Measurements from ENCODE around the gene FCHSD1.

Gene FCHSD1

DNA sequence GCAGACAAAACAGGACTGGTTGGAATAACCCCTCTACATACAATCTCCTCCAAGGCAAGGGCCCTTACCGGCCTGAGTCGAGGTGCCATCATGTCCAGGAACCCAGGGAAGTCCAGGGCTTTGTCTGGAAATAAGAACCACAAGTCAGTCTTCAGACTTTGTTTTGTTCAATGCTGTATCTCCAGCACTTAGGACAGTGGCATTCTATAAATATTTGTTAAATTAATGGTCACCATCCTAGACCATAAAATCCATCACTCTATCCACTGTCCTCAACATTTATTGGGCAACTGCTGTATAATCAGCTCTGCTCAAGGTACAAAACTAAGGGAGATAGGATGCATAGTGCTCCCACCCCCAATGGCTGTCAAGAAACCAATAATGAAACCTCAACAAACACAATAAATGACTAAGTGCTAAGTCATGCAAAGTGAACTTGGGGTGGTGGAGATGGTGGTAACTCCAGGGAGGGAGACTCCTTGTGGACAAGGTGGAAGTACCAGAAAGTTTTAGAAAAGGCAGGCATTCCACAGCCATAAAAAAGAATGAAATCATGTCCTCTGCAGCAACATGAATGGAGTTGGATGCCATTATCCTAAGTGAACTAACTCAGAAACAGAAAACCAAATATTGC, 9.5 kb downstream of the FCHSD1 start:
- peak; percentile 60 for DNase-seq (ENCODE audit: low read depth)

DNA sequence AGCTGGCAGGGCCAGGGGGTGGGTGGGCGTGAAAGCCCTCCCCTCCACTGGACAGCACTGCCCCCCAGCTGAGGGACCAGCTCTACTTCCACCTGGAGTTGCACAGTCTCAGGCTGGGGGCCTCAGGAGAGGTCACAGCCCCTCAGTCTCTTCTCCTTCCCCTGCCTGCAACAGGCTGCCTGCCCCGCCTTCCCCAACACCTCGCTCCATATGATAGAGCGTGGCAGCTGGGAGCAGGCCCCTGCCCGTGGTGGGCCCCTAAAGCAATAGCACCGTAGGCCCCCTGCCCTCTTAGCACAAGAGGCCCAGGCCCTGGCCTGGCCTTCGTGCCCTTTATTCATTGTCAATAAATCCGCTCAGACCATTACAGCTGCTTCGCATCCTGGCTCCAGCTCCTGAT, 10.5 kb downstream of the FCHSD1 start:
- no peak for DNase-seq (ENCODE audit: low read depth)

DNA sequence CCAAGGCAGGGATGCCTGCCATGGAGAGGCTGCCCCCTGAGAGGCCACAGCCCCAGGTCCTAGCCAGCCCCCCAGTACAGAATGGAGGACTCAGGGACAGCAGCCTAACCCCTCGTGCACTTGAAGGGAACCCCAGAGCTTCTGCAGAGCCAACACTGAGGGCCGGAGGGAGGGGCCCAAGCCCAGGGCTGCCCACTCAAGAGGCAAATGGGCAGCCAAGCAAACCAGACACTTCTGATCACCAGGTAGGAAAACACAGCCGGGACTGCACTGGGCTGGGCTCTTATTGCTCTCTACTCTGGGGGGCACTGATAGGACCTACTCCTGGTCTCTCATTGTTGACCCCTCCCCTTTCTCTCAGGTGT, 11.2 kb downstream of the FCHSD1 start:
- DNase-seq (ENCODE audit: low read depth) = no peak

DNA sequence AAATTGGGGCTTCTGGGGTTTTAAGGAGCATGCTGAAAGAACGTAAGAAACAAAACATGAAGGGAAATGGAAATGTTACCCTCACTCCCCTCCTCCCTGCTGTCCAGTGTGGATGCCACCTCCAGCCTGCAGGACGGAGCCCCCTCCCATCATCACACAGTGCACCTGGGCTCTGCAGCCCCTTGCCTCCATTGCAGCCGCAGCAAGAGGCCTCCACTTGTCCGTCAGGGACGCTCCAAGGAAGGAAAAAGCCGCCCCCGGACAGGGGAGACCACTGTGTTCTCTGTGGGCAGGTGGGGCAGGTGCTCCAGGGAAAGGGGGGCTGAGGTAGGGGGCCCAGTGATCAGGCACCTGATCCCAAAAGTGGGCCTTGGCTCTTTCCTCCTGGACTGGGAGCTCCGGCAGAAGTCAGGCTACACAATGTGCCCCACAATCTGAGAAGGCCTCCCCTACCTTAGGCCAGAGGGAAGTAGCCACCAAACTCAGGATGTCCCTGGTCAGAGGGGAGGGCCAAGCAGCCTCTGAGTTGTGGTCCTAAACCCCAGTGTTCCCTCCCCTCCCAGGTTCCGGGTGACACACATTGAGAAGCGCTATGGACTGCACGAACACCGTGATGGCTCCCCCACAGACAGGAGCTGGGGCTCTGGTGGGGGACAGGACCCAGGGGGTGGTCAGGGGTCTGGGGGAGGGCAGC, 11.7 kb downstream of the FCHSD1 start:
- DNase-seq (ENCODE audit: low read depth) = no peak

DNA sequence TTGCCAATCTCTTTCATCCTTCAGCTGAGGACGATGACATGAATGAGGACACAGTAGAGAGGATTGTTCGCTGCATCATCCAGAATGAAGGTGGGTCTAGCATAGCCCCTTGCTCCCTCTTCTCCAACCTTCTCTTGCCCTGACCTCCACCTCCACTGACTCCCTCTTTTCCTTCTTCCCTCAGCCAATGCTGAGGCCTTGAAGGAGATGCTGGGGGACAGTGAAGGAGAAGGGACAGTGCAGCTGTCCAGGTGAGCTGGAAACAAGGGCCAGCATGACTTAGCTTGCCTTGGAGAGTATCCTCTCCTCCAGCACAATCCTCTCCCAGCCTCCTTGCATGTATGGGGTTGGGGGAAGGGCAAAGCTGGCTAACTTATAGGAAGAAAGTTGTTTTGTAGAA, 12.4 kb downstream of the FCHSD1 start:
- DNase-seq (ENCODE audit: low read depth) = no peak

DNA sequence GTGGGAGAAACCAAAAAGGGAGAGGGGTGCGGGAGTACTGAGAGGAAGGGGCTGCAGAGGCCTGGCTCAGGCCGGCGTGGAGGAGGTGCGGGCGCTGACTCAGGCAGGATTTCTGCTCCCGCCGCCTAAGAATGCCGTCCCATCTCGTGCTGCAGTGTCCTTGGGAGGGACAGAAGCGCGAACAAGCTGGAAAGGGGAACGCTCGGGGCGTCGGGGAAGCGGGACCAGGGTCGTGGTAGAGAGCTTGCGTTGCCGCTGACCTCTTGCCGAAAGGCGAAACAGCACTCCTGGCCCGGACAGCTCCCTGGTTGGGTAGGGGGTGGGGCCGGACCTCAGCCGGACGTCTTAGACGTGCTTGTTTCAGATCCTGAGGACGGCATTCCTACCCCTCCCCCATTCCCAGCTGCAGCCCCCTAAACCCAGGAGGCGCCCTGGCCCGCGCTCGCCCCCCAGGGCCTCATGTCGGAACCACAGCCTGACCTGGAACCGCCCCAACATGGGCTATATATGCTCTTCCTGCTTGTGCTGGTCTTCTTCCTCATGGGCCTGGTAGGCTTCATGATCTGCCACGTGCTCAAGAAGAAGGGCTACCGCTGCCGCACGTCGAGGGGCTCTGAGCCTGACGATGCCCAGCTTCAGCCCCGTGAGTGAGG, 13.3 kb downstream of the FCHSD1 start:
- DNase-seq (ENCODE audit: low read depth) = no peak

DNA sequence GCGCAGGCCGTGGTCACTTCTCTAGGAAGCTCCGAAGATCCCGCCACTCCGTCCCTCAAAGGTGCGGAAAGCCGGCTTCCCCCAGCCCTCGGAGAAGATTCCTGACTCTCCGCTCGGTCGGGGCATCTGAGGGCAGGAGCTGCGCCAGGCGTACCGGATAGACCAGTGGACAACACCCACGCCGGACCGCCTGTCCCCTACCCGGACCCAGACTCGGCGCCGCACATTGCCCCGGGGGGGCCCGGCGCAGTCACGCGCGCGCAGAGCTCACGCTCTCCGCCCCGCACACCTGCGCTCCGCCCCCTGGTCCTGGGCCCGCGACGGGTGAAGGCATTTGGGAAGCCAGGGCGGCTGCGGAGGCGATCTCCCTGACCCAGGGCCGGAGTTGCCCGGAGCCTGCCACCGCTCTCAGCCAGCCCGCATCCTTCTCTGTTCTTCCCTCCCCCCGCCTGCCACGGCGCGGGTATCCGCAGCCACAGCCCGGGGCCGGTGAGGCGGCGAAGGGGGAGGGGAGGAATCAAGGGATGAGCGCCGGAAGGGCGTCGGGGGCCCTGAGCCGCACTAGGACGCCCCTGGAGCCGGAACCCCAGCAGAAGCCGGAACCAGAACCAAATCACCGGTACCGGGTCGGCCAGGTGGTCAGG, 14.0 kb downstream of the FCHSD1 start:
- DNase-seq (ENCODE audit: low read depth) = no peak

DNA sequence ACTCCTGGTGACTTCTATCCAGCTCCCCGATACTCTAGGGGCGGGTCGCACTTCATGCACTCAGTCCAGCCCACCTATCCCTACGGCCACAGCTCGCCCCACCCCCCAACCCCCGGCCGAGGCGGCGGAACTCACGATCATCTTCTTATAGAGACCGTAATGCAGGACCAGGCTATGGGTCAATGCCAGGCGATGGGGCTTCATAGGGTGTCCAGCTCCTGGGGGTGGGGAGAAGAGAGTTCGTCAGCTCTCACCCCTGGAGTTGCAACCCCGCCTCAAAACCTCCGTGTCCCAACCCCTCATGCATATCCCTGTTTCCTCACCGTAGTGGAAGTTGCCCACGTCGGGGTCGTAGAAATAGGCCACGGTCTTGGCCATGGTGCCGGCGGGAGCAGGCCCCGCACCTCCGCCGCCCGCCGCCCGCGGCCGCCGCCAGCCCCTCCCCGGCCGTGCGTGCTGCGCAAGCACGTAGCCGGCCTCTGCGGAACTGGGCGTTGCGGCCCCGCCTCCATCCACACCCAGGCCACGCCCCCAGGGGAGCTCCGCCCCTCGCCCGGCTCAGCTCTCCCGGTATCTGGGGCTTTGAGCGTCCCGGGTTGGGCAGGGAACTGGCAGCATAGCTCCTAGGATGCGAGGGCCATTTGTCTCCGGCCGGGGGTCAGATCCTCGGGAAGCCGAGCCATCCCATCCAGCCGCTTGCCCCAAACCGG, 14.7 kb downstream of the FCHSD1 start, which contains the start of the genes HDAC3 and RELL2:
Gene HDAC3, minus strand, starts transcription at position 437 of the 710 bp plus-strand sequence. Its CDS starts 59 bp downstream, at position 378.
Gene RELL2, plus strand, starts transcription at position 585 of the 710 bp plus-strand sequence. CDS start 1,229 bp downstream, outside the sequence.
- peak; percentile 66 for DNase-seq (ENCODE audit: low read depth)

DNA sequence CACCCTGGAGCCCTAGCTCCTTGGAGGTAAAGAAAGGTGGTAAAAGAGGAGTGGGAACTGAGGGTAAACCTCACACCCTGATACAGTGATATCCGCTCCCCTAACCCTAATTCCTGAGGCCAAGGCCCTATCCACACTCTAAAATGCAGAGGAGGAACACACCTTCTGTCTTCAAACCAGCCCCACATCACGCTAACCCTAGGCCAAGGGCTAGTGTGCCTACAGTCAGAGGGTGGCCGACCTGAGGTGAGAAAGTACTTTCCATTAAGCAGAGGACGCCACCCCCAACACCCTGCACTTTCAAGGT, 15.2 kb downstream of the FCHSD1 start:
- DNase-seq (ENCODE audit: low read depth) = no peak

DNA sequence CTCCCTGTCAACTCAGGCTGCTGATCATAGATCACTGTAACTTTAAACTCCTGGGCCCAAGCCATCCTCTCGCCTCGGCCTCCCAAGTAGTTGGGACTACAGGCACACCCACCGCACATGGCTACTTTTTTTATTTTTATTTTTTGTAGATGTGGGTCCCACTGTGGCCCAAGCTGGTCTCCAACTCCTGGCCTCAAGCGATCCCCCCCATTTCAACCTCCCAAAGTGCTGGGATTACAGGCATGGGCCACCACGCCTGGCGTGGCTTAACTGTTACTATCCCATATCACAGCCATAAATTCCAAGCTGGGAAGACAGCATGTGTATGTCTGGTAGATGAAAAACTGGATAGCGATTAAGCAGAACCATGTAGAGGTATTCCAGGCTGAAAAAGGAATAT, 15.6 kb downstream of the FCHSD1 start:
- no peak for DNase-seq (ENCODE audit: low read depth)

DNA sequence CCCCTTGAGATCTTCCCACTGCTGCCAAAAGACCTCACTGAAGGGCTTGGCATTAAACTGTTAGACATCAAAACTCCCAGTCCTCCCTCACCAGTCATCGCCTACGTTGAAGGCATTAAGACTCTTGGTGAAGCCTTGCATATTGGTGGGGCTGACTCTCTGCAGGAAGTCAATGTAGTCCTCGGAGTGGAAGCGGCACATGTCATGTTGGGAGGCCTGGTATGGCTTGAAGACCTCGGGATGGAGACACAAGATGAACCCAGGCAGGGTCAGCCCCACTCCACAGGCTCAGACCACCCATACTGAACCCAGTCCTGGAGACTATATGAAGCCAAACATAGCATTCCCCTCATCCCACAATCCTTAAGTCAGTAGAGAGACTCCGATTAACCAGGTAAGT, 16.5 kb downstream of the FCHSD1 start:
- no peak for DNase-seq (ENCODE audit: low read depth)

DNA sequence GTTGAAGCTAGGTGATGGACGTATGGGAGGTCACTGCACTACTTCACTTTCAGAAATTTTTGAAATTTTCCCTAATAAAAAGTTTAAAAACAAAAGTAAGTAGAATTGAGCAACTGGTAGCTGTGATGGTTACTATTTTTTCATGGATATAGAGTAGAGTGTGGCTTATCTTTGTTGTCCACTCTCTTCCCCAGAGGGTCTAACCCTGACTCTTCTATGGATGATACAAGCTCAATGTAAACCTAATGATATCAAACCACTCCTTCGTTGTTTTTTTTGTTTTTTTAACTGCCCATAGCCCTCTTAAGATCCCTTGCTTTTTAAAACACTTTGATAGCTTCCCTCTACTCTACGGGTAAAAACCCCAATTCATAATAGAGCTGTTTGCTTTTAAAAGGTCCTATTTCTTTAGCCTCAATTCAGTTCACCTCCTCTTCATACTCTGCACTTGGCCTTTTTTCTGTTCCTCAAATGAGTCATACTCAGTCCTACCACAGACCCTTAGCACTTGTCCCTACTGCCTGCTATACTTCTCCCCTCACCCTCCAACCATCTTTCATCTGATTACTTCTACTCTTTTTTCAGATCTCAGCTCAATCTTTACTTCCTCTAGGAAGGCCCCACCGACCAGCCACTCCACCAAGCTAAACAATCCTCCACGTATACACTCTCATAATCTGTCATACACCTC, 17.2 kb downstream of the FCHSD1 start:
- no peak for DNase-seq (ENCODE audit: low read depth)

DNA sequence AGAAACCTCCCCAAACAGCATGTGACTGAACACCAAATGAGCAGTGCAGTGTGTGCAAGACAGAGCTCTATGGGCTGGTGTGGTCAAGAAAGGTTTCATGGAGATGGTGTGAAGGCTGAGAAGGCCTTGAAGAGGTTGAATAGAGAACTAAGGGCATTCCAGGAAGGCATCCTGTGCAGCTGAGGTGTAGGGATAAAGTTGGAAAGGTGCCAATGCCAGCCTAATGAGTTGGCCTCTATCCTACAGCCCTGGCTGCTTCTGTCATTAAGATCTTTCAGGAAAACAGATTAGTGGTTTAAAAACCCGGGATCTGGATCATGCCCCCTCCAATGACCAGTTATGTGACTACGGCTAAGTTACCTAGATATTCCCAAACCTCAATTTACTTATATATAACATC, 18.6 kb downstream of the FCHSD1 start:
- DNase-seq (ENCODE audit: low read depth) = no peak

DNA sequence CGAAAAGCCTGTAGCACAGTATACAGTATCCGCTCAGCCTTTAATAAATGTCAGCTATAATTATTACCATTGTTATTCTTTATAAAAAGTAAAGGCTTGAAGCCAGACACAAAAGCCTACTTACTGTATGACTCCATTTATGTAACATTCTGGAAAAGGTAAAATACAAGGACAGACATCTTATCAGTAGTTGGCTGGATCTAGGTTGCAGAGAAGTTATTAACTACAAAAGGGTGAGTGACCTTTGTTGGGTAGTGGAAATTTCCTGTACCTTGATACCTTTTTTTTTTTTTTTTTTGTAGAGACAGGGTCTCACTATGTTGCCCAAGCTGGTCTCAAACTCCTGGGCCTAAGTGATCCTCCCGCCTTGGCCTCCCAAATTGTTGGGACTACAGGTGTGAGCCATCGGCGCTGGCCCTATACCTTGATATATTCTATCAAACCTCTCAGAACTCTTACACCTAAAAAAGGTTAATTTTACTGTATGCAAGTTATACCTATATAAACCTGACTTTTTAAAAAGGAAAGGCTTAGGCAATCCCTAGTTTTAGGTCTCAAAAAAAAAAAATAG, 20.6 kb downstream of the FCHSD1 start:
- DNase-seq (ENCODE audit: low read depth) = no peak

DNA sequence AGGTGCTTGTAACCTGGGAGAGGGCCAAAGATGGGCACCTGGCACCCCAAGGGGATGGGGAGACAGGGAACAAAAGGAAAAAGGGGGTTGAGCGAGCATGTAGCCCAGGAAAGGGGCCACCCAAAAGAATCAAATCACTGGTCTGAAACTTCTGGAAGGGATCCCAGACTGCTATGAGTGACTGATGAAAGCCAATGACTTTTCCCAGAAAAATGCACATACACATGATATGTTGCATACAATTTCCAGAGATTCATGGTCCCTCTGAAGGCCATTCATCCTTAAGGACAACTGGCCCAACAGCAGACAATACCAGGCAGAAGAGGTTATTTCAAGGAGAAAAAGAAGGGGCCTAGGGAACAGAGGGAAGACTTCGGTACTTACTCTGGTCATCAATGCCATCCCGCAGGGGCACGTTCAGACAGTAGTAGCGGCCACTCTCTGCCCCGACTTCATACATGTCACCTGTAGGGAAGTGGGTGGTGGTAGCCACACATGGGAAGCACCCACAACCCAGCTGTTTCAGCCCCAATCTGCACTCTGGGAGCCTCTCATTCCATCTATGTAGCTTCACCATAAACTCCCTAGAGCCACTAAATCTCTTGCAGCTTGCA, 22.9 kb downstream of the FCHSD1 start:
- no peak for DNase-seq (ENCODE audit: low read depth)

DNA sequence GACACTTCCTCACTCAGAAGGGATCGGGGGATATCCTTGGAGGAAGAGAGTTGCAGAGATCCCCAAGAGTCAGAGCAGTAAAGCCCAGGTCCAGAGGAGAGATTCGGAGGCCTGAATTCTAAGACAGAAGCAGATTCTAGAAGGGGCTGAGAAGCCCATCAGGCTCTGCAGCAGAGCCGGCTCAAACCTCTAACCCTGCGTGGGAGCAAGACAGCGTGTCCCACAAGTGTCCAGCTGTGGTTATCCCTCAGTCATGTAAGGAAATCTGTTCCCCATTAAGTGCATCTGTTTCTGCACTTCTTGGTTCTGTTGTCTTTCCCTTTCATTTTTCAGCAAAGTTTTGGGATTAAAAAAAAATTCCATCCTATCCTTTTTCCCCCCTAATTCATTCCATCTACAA, 27.6 kb downstream of the FCHSD1 start:
- no peak for DNase-seq (ENCODE audit: low read depth)

DNA sequence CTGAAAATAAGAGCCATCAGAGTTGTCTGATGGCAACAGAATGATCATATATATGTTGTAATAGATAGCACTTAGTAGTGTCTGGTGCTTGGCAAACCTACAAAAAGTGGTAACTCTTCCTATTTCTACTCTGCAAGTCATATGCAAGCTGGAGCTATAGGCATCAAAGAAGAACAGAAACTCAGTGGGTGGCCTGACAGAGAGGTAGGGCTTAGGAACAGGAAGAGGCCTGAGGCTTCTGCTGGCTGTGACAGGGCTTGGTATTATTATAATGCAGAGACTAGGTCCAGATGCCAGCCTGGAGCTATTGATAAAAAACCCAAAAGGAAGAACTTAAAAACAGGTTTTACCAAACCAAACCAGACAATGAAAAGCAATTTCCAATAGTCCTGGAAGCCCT, 28.0 kb downstream of the FCHSD1 start:
- no peak for DNase-seq (ENCODE audit: low read depth)

DNA sequence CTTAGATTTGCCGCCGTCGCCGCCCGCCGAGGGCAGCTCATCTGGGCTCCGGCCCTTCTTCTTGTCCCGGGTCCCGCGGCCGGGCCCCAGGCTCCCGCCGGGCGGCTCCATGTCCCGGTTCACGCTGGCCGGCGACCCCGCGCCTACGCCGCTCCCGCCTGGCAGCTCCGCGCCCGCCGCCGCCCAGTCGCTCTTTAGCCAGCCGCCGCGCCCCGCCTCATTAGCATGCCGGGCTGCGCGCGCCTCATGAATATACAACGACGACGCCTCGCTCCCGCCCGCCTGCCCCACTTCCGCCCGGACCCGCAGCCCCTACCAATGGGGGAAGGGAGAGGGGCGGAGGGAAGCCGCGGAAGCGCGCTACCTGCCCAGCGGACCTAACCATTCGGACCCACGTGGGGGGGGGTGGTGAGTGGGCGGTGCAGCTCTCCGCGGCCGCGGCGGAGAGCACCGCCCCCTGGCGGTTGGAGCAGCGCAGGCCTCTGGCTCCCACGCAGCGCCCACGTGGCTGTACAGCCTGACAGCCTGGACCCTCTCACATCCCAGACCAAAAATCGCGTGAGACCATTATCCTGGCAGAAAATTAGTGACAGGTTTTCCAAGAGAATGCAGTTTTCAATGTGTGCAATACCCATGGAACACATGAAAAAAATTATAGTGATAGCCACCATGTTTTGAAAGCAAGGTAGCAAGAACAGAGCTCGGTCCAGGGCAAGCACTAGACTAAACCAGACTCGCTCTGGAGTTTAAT, 32.2 kb downstream of the FCHSD1 start, which contains the start of gene DIAPH1:
Gene DIAPH1, minus strand, starts transcription at position 197 of the 751 bp plus-strand sequence. Its CDS starts 86 bp downstream, at position 111.
- DNase-seq (ENCODE audit: low read depth) = peak; percentile 69

DNA sequence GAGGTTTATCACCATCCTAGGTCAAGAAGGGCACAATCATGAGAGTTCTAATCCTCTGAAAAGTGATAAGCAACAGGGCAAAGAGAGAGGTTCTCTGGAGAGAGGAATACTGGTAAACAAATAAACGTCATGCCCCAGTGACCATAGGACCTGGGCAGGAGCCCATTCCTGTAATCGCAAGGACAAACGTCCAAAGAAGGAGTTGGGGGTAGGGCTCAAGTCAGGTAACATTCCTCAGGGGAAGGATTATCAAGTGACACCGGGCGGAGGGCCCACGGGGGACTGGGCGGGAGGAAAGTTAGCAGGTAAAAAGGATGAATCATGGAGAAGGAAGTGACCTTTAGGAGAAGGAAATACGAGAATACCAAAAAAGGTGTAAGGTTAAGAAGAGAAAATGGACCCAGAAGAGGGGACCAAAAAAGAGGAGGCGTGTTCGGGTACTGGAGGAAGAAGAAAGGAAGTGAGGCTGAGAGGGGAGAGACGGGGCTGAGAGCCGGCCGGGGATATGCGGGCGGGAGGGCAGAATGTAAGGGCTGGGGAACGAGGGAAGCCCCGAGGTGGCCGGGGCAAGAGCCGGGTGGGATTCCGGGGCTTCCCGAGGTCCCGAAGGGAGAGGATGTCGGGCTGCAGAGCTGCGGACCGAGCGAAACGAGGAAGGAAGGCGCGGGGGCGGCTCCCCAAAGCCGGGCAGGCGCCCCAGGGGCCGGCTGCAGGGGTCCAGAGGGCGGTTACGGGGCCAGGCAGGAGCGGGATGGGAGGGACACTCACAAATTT, 33.0 kb downstream of the FCHSD1 start:
- no peak for DNase-seq (ENCODE audit: low read depth)
